Mesothelial cell of epicardium (in vitro differentiated cells): ENCODE measurements around the gene GTSF1L. TPM values are rescaled to one million over a fixed set of nuclear protein-coding genes. Genes with fewer than 3 reads are reported as not detected.

Experiments
- DNase-seq, 2 experiments: peaks; one replicate each; pipeline ENCODE4 v3.0.0; 2021; ENCODE audit warnings: low spot score in 2 of 2; ENCODE audit not compliant: unreplicated experiment in 2 of 2
- H3K27ac Mint-ChIP-seq: 2 replicates; pipeline ENCODE4 v1.8.0; 2021; ENCODE audit warnings: mixed read lengths
- H3K27me3 Mint-ChIP-seq: 2 replicates; pipeline ENCODE4 v1.8.0; 2021; ENCODE audit warnings: low read depth, mixed read lengths
- H3K36me3 Mint-ChIP-seq: 2 replicates; pipeline ENCODE4 v1.8.0; 2021; ENCODE audit warnings: mixed read lengths
- H3K4me1 Mint-ChIP-seq: 2 replicates; pipeline ENCODE4 v1.8.0; 2021; ENCODE audit warnings: mixed read lengths
- H3K4me3 Mint-ChIP-seq: 2 replicates; pipeline ENCODE4 v1.8.0; 2021; ENCODE audit warnings: mild to moderate bottlenecking, moderate library complexity, mixed read lengths
- H3K9me3 Mint-ChIP-seq: 2 replicates; pipeline ENCODE4 v1.8.0; 2021; ENCODE audit warnings: mixed read lengths
- CTCF ChIP-seq: fragments of 200-600 bp; sonication (generic); IDR thresholded peaks from one replicate; pipeline ENCODE4 v1.5.0; 2021; ENCODE audit warnings: antibody characterized with exemption; ENCODE audit not compliant: unreplicated experiment
- total RNA-seq: library from RNA; stranded (reverse); gene quantifications from 3 replicates; pipeline ENCODE4 v1.2.1, GENCODE V29; 2021

Gene GTSF1L
- total RNA-seq, 1 donor from 2014 or later = not detected

GRCh38 chr20:43676368-43676767 is 50.4 kb downstream of the GTSF1L start:
- H3K27ac Mint-ChIP-seq = no peak overlapping the region
- H3K36me3 Mint-ChIP-seq = peaks cover 8% of the 10 kb centered on the region
- DNase-seq = no peak
- no peaks in the 10 kb centered on the region for H3K9me3 Mint-ChIP-seq
- H3K4me3 Mint-ChIP-seq = no peak overlapping the region
- no peaks in the 10 kb centered on the region for H3K4me1 Mint-ChIP-seq
- TF ChIP-seq CTCF = no peak
- no peaks in the 10 kb centered on the region for H3K27me3 Mint-ChIP-seq

Other genes starting within 250 kb of the GTSF1L start
- gene L3MBTL1, start 219.3 kb downstream of the GTSF1L start, total RNA-seq = 44.3 to 46.7 TPM (median 45.8 TPM) in 3 replicates
- 7.3 to 10.5 TPM (median 9.9 TPM) in 3 replicates for gene SGK2, start 168.0 kb downstream of the GTSF1L start, total RNA-seq
- 41.6 to 44.7 TPM (median 42.3 TPM) in 3 replicates for gene IFT52, start 136.1 kb downstream of the GTSF1L start, total RNA-seq
- 22.8 to 26.8 TPM (median 24.3 TPM) in 3 replicates for gene MYBL2, start 59.9 kb downstream of the GTSF1L start, total RNA-seq
- gene TOX2, start 187.8 kb upstream of the GTSF1L start, total RNA-seq = 0.64 to 0.94 TPM (median 0.70 TPM) in 3 replicates